Measurements from ENCODE around the gene DPP6.

- TF ChIP-seq POLR2A (IDR thresholded peaks at IDR 0.05; ENCODE audit: low read length) (no peak), GATA1 (IDR thresholded peaks at IDR 0.05; ENCODE audit: low read depth, low read length) (no peak)
Observed at GRCh38 chr7:154640266-154640865, 588.2 kb downstream of the DPP6 start.
